Keratinocyte (primary cell): ENCODE data around the gene PLXNA1.

Source experiments
- EZH2 ChIP-seq: IDR thresholded peaks from one replicate; pipeline ENCODE4 v1.6.1; 2012; ENCODE audit warnings: inconsistent platforms, mild to moderate bottlenecking, low read length, moderate library complexity
- TF ChIP-seq, protein P1 (sequence below), 3 experiments: IDR thresholded peaks in 1 of 3; conservative IDR thresholded peaks in 1 of 3; optimal IDR thresholded peaks in 1 of 3; 2 replicates in 2 of 3; 3 replicates in 1 of 3; pipeline versions ENCODE3 to v1.5.1; 2011; ENCODE audit warnings: low read length in 3 of 3, mild to moderate bottlenecking in 3 of 3, moderate library complexity in 2 of 3, control low read depth in 1 of 3, inconsistent platforms in 1 of 3; ENCODE audit not compliant: insufficient read depth in 2 of 3; ENCODE audit errors: extremely low read depth in 1 of 3

DNA sequence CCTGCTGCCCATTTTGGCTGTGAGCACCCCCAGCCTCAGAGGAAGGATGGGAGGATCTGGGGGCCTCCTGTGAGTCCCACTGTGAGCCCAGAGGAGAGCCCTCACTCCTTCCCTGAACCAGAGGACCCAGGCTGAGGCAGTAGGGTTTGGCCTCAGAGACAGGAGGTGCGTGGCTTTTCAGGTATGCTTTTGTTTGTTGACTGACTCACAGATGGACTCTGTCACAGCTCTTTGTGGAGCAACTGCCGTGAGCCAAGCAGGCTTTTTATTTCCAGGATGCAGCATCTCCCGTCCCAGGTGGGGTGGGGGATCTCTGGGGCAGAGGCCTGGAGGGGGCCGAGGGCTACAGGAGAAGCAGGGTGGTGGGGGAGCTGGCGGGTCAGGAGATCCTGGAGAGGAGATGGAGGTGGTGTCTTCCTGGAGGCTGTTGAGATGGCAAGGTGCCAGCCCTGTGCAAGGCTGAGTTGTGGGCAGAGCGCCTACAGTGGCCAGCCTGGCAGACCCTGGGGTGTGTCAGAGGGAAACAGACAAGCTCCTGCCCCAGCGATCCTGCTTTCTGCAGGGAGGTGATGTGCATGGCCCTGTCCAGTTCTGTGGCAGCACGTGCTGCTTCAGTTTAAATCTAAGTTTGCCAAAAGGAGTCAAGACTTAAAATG is 24.0 kb downstream of the PLXNA1 start:
- TF ChIP-seq, protein P1, sequence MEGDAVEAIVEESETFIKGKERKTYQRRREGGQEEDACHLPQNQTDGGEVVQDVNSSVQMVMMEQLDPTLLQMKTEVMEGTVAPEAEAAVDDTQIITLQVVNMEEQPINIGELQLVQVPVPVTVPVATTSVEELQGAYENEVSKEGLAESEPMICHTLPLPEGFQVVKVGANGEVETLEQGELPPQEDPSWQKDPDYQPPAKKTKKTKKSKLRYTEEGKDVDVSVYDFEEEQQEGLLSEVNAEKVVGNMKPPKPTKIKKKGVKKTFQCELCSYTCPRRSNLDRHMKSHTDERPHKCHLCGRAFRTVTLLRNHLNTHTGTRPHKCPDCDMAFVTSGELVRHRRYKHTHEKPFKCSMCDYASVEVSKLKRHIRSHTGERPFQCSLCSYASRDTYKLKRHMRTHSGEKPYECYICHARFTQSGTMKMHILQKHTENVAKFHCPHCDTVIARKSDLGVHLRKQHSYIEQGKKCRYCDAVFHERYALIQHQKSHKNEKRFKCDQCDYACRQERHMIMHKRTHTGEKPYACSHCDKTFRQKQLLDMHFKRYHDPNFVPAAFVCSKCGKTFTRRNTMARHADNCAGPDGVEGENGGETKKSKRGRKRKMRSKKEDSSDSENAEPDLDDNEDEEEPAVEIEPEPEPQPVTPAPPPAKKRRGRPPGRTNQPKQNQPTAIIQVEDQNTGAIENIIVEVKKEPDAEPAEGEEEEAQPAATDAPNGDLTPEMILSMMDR (optimal IDR thresholded peaks at IDR 0.05 in 1 of 3, IDR thresholded peaks at IDR 0.05 in 1 of 3, conservative IDR thresholded peaks at IDR 0.05 in 1 of 3; ENCODE audit: extremely low read depth in 1 of 3, insufficient read depth in 2 of 3, low read length in 3 of 3) = no peak
- no peak for TF ChIP-seq EZH2
